ENCODE results near the gene NPAS3. TPM values are rescaled to one million over a fixed set of nuclear protein-coding genes. Genes with fewer than 3 reads are reported as not detected.

The NPAS3 gene
- total RNA-seq, 1 donor from 2014 or later, result not detected

- no peak overlapping the region for H2AFZ ChIP-seq (replicated peaks)
- H3K9ac ChIP-seq, result no peak overlapping the region
- no peaks in the 10 kb centered on the region for H4K20me1 ChIP-seq (ENCODE audit: low read depth)
- H3K27ac ChIP-seq, result no peak overlapping the region
- Mint-ChIP-seq H3K36me3 (peaks cover 2% of the 10 kb centered on the region), H3K4me3 (no peak overlapping the region), H3K4me1 (peaks cover 25% of the 10 kb centered on the region), H3K27me3 (ENCODE audit: insufficient read depth, low read depth) (no peaks in the 10 kb centered on the region), H3K27ac (no peak overlapping the region), H3K9me3 (no peaks in the 10 kb centered on the region)
- no peaks in the 10 kb centered on the region for H3K27me3 ChIP-seq
- no peaks in the 10 kb centered on the region for H3K79me2 ChIP-seq (ENCODE audit: low read depth)
- DNase-seq (ENCODE audit: low spot score), result no peak
- no peaks in the 10 kb centered on the region for H3K9me3 ChIP-seq (ENCODE audit: low read depth)
- H3K4me3 ChIP-seq, result no peak overlapping the region
- no peak overlapping the region for H3K4me2 ChIP-seq
- peaks cover 28% of the 10 kb centered on the region for H3K4me1 ChIP-seq
- no peaks in the 10 kb centered on the region for H3K36me3 ChIP-seq
- TF ChIP-seq EZH2 (IDR thresholded peaks at IDR 0.05) (no peak), EZH2phosphoT487 (IDR thresholded peaks at IDR 0.05) (no peak), CTCF (IDR thresholded peaks at IDR 0.05) (no peak)
- H3F3A ChIP-seq (ENCODE audit: low read depth), result no peaks in the 10 kb centered on the region
These were observed 430.4 kb downstream of the NPAS3 start for GRCh38 chr14:33369041-33369440.

- no peak for TF ChIP-seq EZH2 (IDR thresholded peaks at IDR 0.05)
- TF ChIP-seq EZH2phosphoT487 (IDR thresholded peaks at IDR 0.05), result no peak
- TF ChIP-seq CTCF (IDR thresholded peaks at IDR 0.05), result no peak
- Mint-ChIP-seq H3K4me1 (peaks cover 15% of the 10 kb centered on the region), H3K36me3 (peaks cover 2% of the 10 kb centered on the region), H3K4me3 (no peak overlapping the region), H3K9me3 (no peaks in the 10 kb centered on the region), H3K27me3 (ENCODE audit: insufficient read depth, low read depth) (no peaks in the 10 kb centered on the region), H3K27ac (no peak overlapping the region)
- no peak overlapping the region for H3K9ac ChIP-seq
- DNase-seq (ENCODE audit: low spot score), result no peak
- H3K27me3 ChIP-seq, result no peaks in the 10 kb centered on the region
- no peaks in the 10 kb centered on the region for H4K20me1 ChIP-seq (ENCODE audit: low read depth)
- no peaks in the 10 kb centered on the region for H3K79me2 ChIP-seq (ENCODE audit: low read depth)
- no peak overlapping the region for H3K4me3 ChIP-seq
- H3K27ac ChIP-seq, result no peak overlapping the region
- no peak overlapping the region for H3K4me2 ChIP-seq
- H3F3A ChIP-seq (ENCODE audit: low read depth), result no peaks in the 10 kb centered on the region
- H2AFZ ChIP-seq (replicated peaks), result no peak overlapping the region
- H3K36me3 ChIP-seq, result no peaks in the 10 kb centered on the region
- H3K9me3 ChIP-seq (ENCODE audit: low read depth), result no peaks in the 10 kb centered on the region
- H3K4me1 ChIP-seq, result peaks cover 19% of the 10 kb centered on the region
These were observed 431.3 kb downstream of the NPAS3 start for GRCh38 chr14:33369972-33370371.

- Mint-ChIP-seq H3K9me3 (no peaks in the 10 kb centered on the region), H3K4me3 (no peak overlapping the region), H3K4me1 (peaks cover 13% of the 10 kb centered on the region), H3K27ac (no peak overlapping the region), H3K36me3 (peaks cover 2% of the 10 kb centered on the region), H3K27me3 (ENCODE audit: insufficient read depth, low read depth) (no peaks in the 10 kb centered on the region)
- Histone ChIP-seq H3F3A (ENCODE audit: low read depth) (no peaks in the 10 kb centered on the region), H2AFZ (replicated peaks) (no peak overlapping the region), H3K4me3 (no peak overlapping the region), H3K27me3 (no peaks in the 10 kb centered on the region), H3K36me3 (no peaks in the 10 kb centered on the region), H3K4me2 (no peak overlapping the region), H4K20me1 (ENCODE audit: low read depth) (no peaks in the 10 kb centered on the region), H3K27ac (no peak overlapping the region), H3K9ac (no peak overlapping the region), H3K4me1 (peaks cover 15% of the 10 kb centered on the region), H3K9me3 (ENCODE audit: low read depth) (no peaks in the 10 kb centered on the region), H3K79me2 (ENCODE audit: low read depth) (no peaks in the 10 kb centered on the region)
- TF ChIP-seq CTCF (IDR thresholded peaks at IDR 0.05) (no peak), EZH2 (IDR thresholded peaks at IDR 0.05) (no peak), EZH2phosphoT487 (IDR thresholded peaks at IDR 0.05) (no peak)
- DNase-seq (ENCODE audit: low spot score), result no peak
These were observed 431.7 kb downstream of the NPAS3 start for GRCh38 chr14:33370426-33370825.
